LNCaP clone FGC (cell line): ENCODE data around the gene IFIH1.

Experiments used
- DNase-seq: peaks from one replicate; pipeline ENCODE4 v3.0.0-alpha.2; 2011; ENCODE audit warnings: low read depth
- H3K4me3 ChIP-seq: 2 replicates; pipeline ENCODE4 v1.5.1; 2011; ENCODE audit warnings: mild to moderate bottlenecking, low read depth, low read length, control low read depth
- CTCF ChIP-seq: IDR thresholded peaks from 2 replicates; pipeline ENCODE4 v1.5.1; 2012; ENCODE audit warnings: mild to moderate bottlenecking; ENCODE audit not compliant: control insufficient read depth, insufficient read depth; ENCODE audit errors: extremely low read depth

IFIH1 gene

GRCh38 chr2:162342321-162342720, 23.8 kb upstream of the IFIH1 start:
- no peak for TF ChIP-seq CTCF
- DNase-seq = no peak
- H3K4me3 ChIP-seq = no peak overlapping the region

- TF ChIP-seq CTCF = no peak
- H3K4me3 ChIP-seq = no peak overlapping the region
- no peak for DNase-seq
Measured at GRCh38 chr2:162340822-162341221, 22.3 kb upstream of the IFIH1 start.

DNA sequence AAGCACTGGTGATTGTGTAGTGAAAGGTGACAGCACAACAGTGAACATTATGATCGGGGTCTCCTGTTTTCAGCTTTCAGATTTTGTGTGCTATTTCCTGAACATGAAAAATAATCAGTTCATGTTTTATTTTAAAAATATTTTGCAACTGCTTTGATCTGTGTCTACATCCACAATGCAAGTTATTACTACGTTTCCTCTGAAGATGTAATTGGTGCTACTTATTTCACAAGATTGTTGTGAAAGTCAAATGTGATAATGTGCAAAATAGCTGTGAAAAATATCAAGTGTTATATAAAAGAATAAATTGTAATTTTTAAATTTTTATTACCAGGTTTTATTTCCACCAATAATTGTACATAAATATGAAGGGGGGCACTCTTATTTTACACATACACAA, 19.4 kb upstream of the IFIH1 start:
- H3K4me3 ChIP-seq = no peak overlapping the region
- no peak for TF ChIP-seq CTCF
- no peak for DNase-seq

- H3K4me3 ChIP-seq = no peak overlapping the region
- TF ChIP-seq CTCF = peak; percentile 64
- DNase-seq = no peak
Measured at GRCh38 chr2:162333968-162334367, 15.5 kb upstream of the IFIH1 start.

DNA sequence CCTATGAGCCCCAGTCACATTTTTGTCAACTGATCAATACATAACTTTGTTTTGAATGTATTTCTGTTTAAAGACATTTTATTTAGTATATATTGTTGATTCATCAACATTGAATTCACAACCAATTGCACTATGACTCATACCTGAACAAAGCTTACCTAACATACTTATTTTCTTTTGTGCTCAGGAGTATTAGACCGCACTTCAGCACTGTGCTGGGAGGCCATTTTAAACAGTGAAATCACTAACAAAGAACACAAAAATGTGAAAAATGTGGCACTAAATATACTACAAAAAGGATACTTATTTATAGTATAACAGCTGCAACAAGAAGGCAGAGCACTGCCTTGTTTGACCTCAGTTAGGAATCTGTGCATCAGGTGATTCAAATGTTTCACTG, 12.4 kb upstream of the IFIH1 start:
- H3K4me3 ChIP-seq = no peak overlapping the region
- TF ChIP-seq CTCF = no peak
- no peak for DNase-seq

DNA sequence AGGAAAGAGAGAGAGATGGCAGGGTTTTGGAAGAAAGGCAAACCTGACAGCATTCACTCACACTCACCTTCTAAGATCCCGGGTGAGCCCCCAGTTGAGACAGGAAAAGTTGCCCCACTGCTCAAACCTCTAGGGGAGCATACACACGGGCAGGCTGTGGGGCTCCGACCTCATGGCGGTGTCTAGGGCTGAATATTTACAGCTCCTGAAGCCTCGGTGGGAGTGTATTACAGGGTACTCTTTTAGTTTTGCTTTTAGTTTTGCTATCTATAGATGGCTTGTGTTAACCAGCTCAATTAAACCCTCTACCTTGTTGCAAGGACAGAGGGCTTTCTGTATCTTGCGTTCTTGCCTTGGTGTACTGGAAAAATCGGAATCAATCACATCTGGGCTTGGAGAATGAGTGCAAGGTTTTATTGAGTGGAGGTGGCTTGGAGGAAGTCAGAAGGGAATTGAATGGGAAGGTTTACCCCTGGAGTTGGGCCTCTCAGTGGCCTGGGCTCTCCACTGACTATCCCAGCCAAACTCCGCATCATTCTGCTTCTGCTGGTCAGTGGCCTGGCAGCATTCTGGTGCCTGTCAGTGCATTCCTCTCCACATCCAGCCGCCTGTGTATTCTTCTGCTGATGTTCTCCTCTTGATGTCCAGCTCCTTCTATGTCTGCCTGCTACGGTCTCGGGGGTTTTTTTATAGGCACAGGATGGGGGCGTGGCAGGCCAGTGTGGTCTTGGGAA, 10.1 kb upstream of the IFIH1 start:
- no peak for TF ChIP-seq CTCF
- H3K4me3 ChIP-seq = no peak overlapping the region
- no peak for DNase-seq

DNA sequence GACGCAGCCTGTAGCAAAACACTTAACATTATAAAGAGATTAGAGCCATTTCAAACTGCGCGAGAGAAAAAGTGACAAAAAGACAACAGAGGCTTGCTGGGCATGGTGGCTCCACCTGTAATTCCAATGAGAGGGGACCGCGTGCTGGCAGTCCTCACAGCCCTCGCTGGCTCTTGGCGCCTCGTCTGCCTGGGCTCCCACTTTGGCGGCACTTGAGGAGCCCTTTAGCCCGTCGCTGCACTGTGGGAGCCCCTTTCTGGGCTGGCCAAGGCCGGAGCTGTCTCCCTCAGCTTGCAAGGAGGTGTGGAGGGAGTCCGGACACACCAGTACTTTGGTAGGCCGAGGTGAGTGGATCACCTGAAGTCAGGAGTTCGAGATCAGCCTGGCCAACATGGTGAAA, 9.3 kb upstream of the IFIH1 start:
- no peak for TF ChIP-seq CTCF
- no peak overlapping the region for H3K4me3 ChIP-seq
- no peak for DNase-seq
